Fibroblast of mammary gland (primary cell): ENCODE data around the gene FAIM.

Experiments used
- DNase-seq: peaks from one replicate; pipeline ENCODE4 v3.0.0-alpha.2; 2010; ENCODE audit warnings: low read depth
- H3K4me3 ChIP-seq: 2 replicates; pipeline ENCODE4 v1.5.1; 2011; ENCODE audit warnings: low read depth, mild to moderate bottlenecking, low read length, moderate library complexity; ENCODE audit not compliant: control insufficient read depth
- TF ChIP-seq, protein P1 (sequence below): conservative IDR thresholded peaks from 2 replicates; pipeline ENCODE4 v1.5.1; 2011; ENCODE audit warnings: low read depth, low read length, inconsistent platforms; ENCODE audit not compliant: control insufficient read depth, insufficient read depth

Gene FAIM

GRCh38 chr3:138640537-138640936, 32.0 kb downstream of the FAIM start:
- peak; percentile 6 for DNase-seq
- no peak overlapping the region for H3K4me3 ChIP-seq
- TF ChIP-seq, protein P1, sequence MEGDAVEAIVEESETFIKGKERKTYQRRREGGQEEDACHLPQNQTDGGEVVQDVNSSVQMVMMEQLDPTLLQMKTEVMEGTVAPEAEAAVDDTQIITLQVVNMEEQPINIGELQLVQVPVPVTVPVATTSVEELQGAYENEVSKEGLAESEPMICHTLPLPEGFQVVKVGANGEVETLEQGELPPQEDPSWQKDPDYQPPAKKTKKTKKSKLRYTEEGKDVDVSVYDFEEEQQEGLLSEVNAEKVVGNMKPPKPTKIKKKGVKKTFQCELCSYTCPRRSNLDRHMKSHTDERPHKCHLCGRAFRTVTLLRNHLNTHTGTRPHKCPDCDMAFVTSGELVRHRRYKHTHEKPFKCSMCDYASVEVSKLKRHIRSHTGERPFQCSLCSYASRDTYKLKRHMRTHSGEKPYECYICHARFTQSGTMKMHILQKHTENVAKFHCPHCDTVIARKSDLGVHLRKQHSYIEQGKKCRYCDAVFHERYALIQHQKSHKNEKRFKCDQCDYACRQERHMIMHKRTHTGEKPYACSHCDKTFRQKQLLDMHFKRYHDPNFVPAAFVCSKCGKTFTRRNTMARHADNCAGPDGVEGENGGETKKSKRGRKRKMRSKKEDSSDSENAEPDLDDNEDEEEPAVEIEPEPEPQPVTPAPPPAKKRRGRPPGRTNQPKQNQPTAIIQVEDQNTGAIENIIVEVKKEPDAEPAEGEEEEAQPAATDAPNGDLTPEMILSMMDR: no peak

GRCh38 chr3:138642226-138642926, 33.8 kb downstream of the FAIM start:
- H3K4me3 ChIP-seq: no peak overlapping the region
- TF ChIP-seq, protein P1: no peak
- no peak for DNase-seq

DNA sequence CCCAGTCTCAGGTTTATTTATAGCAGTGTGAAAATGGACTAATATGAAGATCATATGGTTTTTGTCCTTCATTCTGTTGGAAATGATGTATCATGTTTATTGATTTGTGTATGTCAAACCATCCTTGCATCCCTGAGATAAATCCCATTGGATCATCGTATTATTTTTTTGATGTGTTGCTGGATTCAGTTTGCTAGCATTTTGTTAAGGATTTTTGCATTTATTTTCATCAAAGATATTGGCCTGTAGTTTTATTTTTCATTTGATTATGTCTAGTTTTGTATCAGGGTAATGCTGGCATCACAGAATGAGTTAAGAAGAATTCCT, 34.3 kb downstream of the FAIM start:
- H3K4me3 ChIP-seq: no peak overlapping the region
- TF ChIP-seq, protein P1: no peak
- DNase-seq: no peak

- TF ChIP-seq, protein P1: no peak
- H3K4me3 ChIP-seq: no peak overlapping the region
- DNase-seq: no peak
Measured at GRCh38 chr3:138646008-138646407, 37.4 kb downstream of the FAIM start.

DNA sequence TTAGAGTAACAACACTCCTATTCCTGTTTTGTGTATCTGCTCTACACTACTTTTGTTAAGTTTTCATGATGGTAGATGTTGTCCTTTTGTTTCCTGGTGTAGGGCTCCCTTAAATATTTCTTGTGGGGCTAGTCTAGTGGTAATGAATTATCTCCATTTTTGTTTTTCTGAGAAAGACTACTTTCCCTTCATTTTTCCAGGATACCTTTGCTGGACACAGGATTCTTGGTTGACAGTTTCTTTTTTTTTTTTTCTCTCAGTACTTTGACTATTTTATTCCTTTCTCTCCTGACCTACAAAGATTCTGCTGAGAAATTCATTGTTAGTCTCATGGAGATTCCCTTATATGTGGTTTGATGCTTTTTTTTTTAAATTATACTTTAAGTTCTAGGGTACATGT, 37.9 kb downstream of the FAIM start:
- H3K4me3 ChIP-seq: no peak overlapping the region
- no peak for DNase-seq
- TF ChIP-seq, protein P1: no peak

DNA sequence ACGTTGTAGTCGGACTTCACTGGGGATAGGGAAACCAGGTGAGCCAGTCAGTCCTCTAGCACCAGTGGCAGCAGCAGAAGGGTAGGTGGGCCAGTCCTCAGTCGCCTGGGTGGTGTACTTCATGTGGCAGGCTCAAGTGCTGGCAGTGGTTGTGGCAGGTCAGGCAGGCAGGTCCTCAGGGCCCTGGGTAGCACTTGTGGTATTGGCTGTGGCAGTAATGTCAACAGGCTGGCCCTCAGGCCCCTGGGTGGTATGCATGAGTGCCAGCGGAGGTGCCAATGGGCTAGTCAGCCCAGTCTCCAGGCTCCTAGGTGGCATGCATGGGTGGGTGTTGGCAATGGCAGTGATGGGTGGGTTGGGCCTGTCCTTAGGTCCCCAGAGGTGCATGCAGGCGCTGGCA, 40.6 kb downstream of the FAIM start:
- TF ChIP-seq, protein P1: no peak
- no peak overlapping the region for H3K4me3 ChIP-seq
- DNase-seq: no peak

DNA sequence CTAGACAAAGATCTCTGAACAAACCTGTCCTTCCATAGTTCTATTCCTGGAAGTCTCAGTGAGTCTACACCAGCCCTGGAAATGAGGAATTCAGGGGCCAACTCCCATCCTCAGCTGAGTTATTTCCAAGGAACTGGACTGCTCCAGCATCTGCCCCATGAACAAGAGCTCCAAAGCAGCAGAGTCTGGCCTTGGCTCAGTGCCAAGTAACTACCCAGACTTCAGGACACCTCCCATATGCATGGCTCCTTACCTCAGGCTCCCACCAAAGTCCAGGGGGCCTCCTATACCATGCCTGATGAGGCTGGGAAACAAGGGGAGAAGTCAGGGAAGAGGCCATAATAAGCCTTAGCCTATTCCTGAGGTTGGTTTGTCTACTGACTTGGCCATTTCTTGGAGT, 45.0 kb downstream of the FAIM start:
- H3K4me3 ChIP-seq: no peak overlapping the region
- TF ChIP-seq, protein P1: no peak
- DNase-seq: no peak
